Stimulated activated CD4-positive, alpha-beta T cell treated with anti-CD3 and anti-CD28 coated beads, Interleukin-4, amount 100 ng/mL, for 1 hour (primary cell): ENCODE data around the gene RSPH1.
A peak's percentile ranks its signal among the peaks of the same experiment; 100 is the strongest.

Source experiments
- DNase-seq: peaks from one replicate; pipeline ENCODE4 v3.0.0-alpha.2; 2020

The RSPH1 gene

GRCh38 chr21:42530167-42530518, 34.1 kb upstream of the RSPH1 start:
- no peak for DNase-seq

- DNase-seq, result peak; percentile 20
These were observed 31.6 kb upstream of the RSPH1 start for GRCh38 chr21:42527489-42528158.

- no peak for DNase-seq
These were observed 31.1 kb upstream of the RSPH1 start for GRCh38 chr21:42527127-42527488.

- DNase-seq, result no peak
These were observed 30.3 kb upstream of the RSPH1 start for GRCh38 chr21:42526379-42526727.

GRCh38 chr21:42525676-42526378, 29.8 kb upstream of the RSPH1 start:
- no peak for DNase-seq

- no peak for DNase-seq
These were observed 29.1 kb upstream of the RSPH1 start for GRCh38 chr21:42525029-42525581.

- DNase-seq, result peak; percentile 18
These were observed 28.5 kb upstream of the RSPH1 start for GRCh38 chr21:42524341-42525028.

GRCh38 chr21:42523941-42524340, 27.9 kb upstream of the RSPH1 start:
- no peak for DNase-seq

- DNase-seq, result no peak
These were observed 27.2 kb upstream of the RSPH1 start for GRCh38 chr21:42523211-42523610.

- no peak for DNase-seq
These were observed 26.7 kb upstream of the RSPH1 start for GRCh38 chr21:42522771-42523170.

GRCh38 chr21:42522271-42522670, 26.2 kb upstream of the RSPH1 start:
- no peak for DNase-seq

GRCh38 chr21:42521805-42522204, 25.8 kb upstream of the RSPH1 start:
- DNase-seq, result no peak

- DNase-seq, result no peak
These were observed 25.4 kb upstream of the RSPH1 start for GRCh38 chr21:42521384-42521783.

GRCh38 chr21:42520628-42521253, 24.7 kb upstream of the RSPH1 start:
- no peak for DNase-seq

GRCh38 chr21:42518626-42519025, 22.6 kb upstream of the RSPH1 start:
- DNase-seq, result no peak

- DNase-seq, result no peak
These were observed 22.2 kb upstream of the RSPH1 start for GRCh38 chr21:42518215-42518614.

GRCh38 chr21:42515708-42516502, 19.9 kb upstream of the RSPH1 start:
- DNase-seq, result no peak

- DNase-seq, result no peak
These were observed 18.8 kb upstream of the RSPH1 start for GRCh38 chr21:42514883-42515228.

- peak; percentile 80 for DNase-seq
These were observed 18.2 kb upstream of the RSPH1 start for GRCh38 chr21:42513985-42514882.

- DNase-seq, result peak; percentile 58
These were observed 17.3 kb upstream of the RSPH1 start, which contains the start of gene SLC37A1 for GRCh38 chr21:42513151-42513984. Gene SLC37A1, plus strand, starts transcription at chr21:42513852. Its CDS starts 4,603 bp downstream, at chr21:42518455.
